ENCODE results near the gene DNMT3A. TPM values are rescaled to one million over a fixed set of nuclear protein-coding genes. Genes with fewer than 3 reads are reported as not detected.

DNMT3A gene
- 73.6 TPM for polyA plus RNA-seq (2013, experiment 1 of 2)
- polyA plus RNA-seq (2013, experiment 2 of 2), result 65.6 TPM

DNA sequence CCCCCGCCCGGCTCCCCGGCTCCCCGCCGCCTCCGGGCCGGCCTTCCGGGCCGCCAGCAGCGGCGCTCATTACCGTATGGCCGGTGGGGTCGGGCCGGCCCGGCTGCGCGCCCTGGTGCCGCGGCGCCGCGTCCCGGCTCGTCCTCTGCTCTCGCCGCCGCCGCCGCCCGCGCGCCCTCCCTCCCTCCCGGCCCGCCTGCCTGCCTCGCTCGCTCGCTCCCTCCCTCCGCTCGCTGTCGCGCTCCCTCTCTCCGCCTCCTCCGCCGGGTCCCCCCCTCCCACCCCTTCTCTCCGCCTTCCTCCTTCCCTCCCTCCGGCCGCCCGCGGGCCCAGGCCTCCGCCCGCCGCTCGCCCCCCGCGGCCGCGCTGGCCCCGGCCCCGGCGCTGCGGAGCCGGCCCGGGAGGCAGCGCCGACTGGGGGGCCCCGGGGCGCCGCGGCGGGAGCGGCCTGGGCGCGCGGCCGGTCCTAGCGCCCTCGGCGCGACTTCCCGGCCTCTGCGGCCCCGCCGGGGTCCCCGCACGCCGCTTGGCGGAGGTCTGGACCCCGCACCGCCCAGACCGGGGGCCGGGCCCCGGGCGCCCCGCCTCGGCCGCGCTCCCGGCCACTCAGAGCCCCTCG, at the start of gene DNMT3A:
DNMT3A (minus strand) TSS at position 173 of the 619 bp plus-strand sequence. CDS start 27,941 bp downstream, outside the sequence.
- peaks cover 36% of the 10 kb centered on the region for H3K27me3 ChIP-seq (ENCODE audit: insufficient read depth, low read length)
- H3K9me3 ChIP-seq (ENCODE audit: insufficient read depth, low read depth, low read length), result no peaks in the 10 kb centered on the region
- H3K4me1 ChIP-seq (ENCODE audit: insufficient read depth, low read length), result peaks cover 7% of the 10 kb centered on the region
- no peak within 1 kb of the TSS for H3K9ac ChIP-seq (ENCODE audit: low read depth, low read length)
- WGBS, result under 1% methylated on average over 100 of the region's 100 CpGs
- H3K27ac ChIP-seq (ENCODE audit: low read depth, low read length), result no peak within 1 kb of the TSS
- no peaks in the 10 kb centered on the region for H3K36me3 ChIP-seq (ENCODE audit: insufficient read depth, low read length)
- H3K4me3 ChIP-seq (ENCODE audit: low read length), result peak within 1 kb of the TSS; percentile 54

DNA sequence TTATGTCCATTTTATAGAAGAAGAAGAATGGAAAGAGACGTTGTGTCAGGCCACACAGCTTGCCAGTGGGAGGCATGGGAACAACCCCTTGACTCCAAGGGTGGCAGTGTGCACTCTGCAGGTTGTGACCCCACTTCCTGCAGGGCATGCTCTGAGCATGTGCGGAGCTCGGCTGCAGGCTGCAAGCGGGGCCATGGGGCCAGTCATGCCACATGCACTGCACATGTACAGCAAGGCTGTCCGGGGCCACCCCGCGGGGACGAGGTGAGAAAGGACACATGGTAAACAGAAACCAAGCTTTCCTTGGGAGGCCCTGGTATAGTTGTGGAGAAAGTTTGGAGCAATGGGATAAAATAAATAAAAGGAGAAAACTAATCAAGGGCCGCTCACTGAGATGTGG, 47.4 kb upstream of the DNMT3A start:
- no peak overlapping the region for H3K9ac ChIP-seq (ENCODE audit: low read depth, low read length)
- H3K4me3 ChIP-seq (ENCODE audit: low read length), result no peak overlapping the region

DNA sequence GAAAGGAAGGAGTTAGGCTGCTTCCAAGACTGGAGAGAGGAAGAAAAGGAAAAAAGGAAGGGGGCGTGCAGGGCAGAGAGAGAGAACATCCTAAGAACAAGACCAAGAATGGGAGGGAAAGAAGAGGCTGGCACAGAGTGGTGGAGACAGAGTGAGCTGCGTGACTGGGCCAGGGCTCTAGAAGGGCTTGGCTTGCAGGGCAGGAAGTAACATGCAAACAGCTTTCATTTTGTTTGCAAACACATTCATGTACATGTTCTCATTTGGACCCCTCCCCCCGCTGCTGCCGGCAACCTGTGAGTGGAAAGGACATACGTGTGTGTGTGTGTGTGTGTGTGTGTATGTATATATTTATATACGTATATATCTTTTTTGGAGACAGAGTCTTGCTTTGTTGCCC, 46.8 kb upstream of the DNMT3A start:
- H3K27ac ChIP-seq (ENCODE audit: low read depth, low read length), result no peak overlapping the region
- H3K27me3 ChIP-seq (ENCODE audit: insufficient read depth, low read length), result no peaks in the 10 kb centered on the region
- H3K36me3 ChIP-seq (ENCODE audit: insufficient read depth, low read length), result no peaks in the 10 kb centered on the region; the same call in 1 of the 2 replicates
- H3K4me3 ChIP-seq (ENCODE audit: low read length), result no peak overlapping the region
- no peaks in the 10 kb centered on the region for H3K9me3 ChIP-seq (ENCODE audit: insufficient read depth, low read depth, low read length)
- 91% methylated on average over 6 of the region's 6 CpGs for WGBS
- H3K9ac ChIP-seq (ENCODE audit: low read depth, low read length), result no peak overlapping the region
- 0 out of 2 replicates have a peak, but pooled peaks cover 3% of the 10 kb centered on the region for H3K4me1 ChIP-seq (ENCODE audit: insufficient read depth, low read length)

More for the DNA sequence above, 47.4 kb upstream of the DNMT3A start:
- H3K36me3 ChIP-seq (ENCODE audit: insufficient read depth, low read length), result no peaks in the 10 kb centered on the region; the same call in 1 of the 2 replicates
- no peak overlapping the region for H3K27ac ChIP-seq (ENCODE audit: low read depth, low read length)
- no peaks in the 10 kb centered on the region for H3K27me3 ChIP-seq (ENCODE audit: insufficient read depth, low read length)
- 0 out of 2 replicates have a peak, but pooled peaks cover 3% of the 10 kb centered on the region for H3K4me1 ChIP-seq (ENCODE audit: insufficient read depth, low read length)
- no peaks in the 10 kb centered on the region for H3K9me3 ChIP-seq (ENCODE audit: insufficient read depth, low read depth, low read length)
- 96% methylated on average over 9 of the region's 9 CpGs for WGBS

DNA sequence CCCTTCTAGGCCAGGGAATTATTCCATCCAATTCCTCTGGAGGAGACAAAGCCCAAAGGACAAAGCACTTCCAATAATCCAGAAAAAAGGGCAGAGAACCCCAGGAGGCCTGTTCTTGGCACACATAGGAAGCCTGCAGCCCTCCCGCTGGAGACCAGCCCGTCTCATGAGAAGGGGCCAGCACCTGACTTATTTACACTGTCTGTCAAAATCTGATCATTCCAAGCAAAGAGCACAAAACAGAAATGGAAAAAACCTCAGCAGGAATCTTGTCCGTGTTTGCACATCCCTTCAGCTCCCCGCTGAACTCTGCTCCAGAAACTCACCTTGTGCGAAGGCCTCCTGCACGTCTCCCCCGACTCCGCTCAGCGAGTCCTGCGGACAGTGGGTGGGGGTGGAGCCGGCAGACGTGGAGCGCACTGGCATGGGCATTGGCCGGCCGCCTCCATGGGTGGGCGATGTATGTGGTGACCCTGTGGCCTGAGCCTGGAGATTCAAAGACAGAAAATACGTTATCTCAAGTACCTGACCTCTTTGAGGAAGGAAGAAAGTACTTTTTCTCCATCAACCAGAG, 46.2 kb upstream of the DNMT3A start:
- H3K4me3 ChIP-seq (ENCODE audit: low read length), result no peak overlapping the region
- 88% methylated on average over 17 of the region's 17 CpGs for WGBS
- H3K27ac ChIP-seq (ENCODE audit: low read depth, low read length), result no peak overlapping the region
- H3K9me3 ChIP-seq (ENCODE audit: insufficient read depth, low read depth, low read length), result no peaks in the 10 kb centered on the region
- H3K4me1 ChIP-seq (ENCODE audit: insufficient read depth, low read length), result 0 out of 2 replicates have a peak, but pooled peaks cover 3% of the 10 kb centered on the region
- H3K27me3 ChIP-seq (ENCODE audit: insufficient read depth, low read length), result no peaks in the 10 kb centered on the region
- no peak overlapping the region for H3K9ac ChIP-seq (ENCODE audit: low read depth, low read length)
- H3K36me3 ChIP-seq (ENCODE audit: insufficient read depth, low read length), result no peaks in the 10 kb centered on the region; the same call in 1 of the 2 replicates

DNA sequence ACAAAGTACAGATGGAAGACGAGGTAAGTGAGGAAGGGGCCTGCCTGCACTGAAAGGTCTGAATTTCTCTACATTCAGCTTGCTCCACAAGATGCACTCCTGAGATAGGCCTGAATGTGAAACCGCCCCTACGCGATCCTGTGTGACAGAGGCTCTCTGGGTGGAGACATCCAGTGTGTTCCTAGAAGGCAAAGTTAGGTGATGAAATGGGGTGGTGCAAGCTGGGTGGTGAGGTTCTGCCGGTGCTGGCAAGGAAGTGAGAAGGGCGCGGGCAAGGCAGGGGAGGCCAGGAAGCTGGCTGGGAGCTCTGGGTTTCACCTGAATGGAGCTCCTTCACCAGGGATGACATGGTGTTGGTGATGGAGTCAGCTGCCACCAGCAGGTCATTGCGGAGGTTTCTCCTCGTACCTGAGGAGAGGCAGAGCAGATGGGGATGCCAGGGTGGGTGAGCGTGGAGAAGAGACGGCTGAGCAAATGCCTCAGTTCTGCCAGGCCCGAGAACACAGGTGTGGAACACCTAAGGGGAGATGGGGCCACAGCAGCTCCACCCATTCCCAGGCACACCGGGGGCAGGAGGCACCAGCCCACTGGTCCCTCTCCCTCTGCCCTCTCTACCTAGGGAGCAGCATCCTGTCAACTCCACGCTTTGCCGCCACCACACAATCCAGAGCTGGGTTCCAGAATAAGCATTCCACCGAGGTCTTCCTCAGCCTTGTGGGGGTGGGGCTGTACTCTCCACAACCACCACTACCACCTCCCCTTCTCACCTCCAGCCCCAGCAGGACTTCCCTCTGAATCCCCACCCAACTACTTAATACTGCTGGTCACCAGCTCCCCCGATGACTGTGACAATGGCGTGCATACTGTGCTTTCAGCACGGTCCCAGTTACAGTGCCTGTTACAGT, 45.5 kb upstream of the DNMT3A start:
- Histone ChIP-seq H3K36me3 (ENCODE audit: insufficient read depth, low read length) (no peaks in the 10 kb centered on the region; the same call in 1 of the 2 replicates), H3K9ac (ENCODE audit: low read depth, low read length) (no peak overlapping the region), H3K27ac (ENCODE audit: low read depth, low read length) (no peak overlapping the region), H3K4me3 (ENCODE audit: low read length) (no peak overlapping the region), H3K4me1 (ENCODE audit: insufficient read depth, low read length) (0 out of 2 replicates have a peak, but pooled peaks cover 3% of the 10 kb centered on the region), H3K9me3 (ENCODE audit: insufficient read depth, low read depth, low read length) (no peaks in the 10 kb centered on the region), H3K27me3 (ENCODE audit: insufficient read depth, low read length) (no peaks in the 10 kb centered on the region)
- 89% methylated on average over 19 of the region's 19 CpGs for WGBS

DNA sequence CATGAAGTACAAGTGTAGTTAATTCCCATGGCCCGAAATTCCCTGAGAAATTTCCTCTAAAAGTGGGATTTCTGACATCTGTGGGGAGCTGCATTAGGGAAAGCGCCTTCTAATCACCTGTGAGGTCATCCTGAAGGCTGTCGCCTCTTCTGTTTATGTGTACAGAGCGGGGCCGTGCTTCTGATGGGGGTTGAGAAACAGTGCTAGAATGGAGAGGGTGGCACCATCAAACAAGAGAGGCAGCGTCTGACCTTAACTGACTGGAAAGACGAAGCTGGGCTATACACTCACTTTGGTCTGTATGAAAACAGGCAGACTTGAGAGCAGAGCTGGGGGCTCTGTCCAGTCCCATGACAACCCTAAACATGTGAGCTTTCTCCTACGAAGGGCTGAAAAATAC, 44.2 kb upstream of the DNMT3A start:
- 89% methylated on average over 8 of the region's 8 CpGs for WGBS
- H3K4me3 ChIP-seq (ENCODE audit: low read length), result no peak overlapping the region
- no peaks in the 10 kb centered on the region for H3K9me3 ChIP-seq (ENCODE audit: insufficient read depth, low read depth, low read length)
- no peak overlapping the region for H3K9ac ChIP-seq (ENCODE audit: low read depth, low read length)
- H3K4me1 ChIP-seq (ENCODE audit: insufficient read depth, low read length), result 0 out of 2 replicates have a peak, but pooled peaks cover 3% of the 10 kb centered on the region
- no peaks in the 10 kb centered on the region for H3K27me3 ChIP-seq (ENCODE audit: insufficient read depth, low read length)
- no peak overlapping the region for H3K27ac ChIP-seq (ENCODE audit: low read depth, low read length)
- no peaks in the 10 kb centered on the region; the same call in 1 of the 2 replicates for H3K36me3 ChIP-seq (ENCODE audit: insufficient read depth, low read length)

DNA sequence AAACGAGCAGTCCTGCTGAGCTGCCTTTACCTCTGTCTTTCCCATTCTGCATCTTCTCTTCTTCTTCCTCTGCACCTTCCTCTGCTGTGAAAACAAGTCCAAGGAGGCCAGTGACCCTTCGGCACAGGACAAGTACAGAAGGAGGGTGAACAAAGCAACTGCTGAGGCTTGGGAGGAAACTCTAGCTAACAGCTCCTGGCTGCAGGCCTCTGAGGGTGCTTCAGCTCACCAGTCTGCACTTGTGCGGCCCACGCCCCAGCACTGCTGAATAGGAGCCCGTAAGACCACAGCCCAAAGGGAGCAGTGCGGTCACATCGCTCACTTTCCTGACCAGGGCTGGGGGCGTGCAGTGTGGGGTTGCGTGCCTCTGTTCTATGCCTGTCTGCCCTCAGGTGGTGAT, 42.1 kb upstream of the DNMT3A start:
- Histone ChIP-seq H3K9me3 (ENCODE audit: insufficient read depth, low read depth, low read length) (no peaks in the 10 kb centered on the region), H3K27ac (ENCODE audit: low read depth, low read length) (no peak overlapping the region), H3K4me3 (ENCODE audit: low read length) (no peak overlapping the region), H3K27me3 (ENCODE audit: insufficient read depth, low read length) (no peaks in the 10 kb centered on the region), H3K9ac (ENCODE audit: low read depth, low read length) (no peak overlapping the region), H3K4me1 (ENCODE audit: insufficient read depth, low read length) (0 out of 2 replicates have a peak, but pooled peaks cover 3% of the 10 kb centered on the region), H3K36me3 (ENCODE audit: insufficient read depth, low read length) (no peaks in the 10 kb centered on the region)
- WGBS, result 93% methylated on average over 9 of the region's 9 CpGs

DNA sequence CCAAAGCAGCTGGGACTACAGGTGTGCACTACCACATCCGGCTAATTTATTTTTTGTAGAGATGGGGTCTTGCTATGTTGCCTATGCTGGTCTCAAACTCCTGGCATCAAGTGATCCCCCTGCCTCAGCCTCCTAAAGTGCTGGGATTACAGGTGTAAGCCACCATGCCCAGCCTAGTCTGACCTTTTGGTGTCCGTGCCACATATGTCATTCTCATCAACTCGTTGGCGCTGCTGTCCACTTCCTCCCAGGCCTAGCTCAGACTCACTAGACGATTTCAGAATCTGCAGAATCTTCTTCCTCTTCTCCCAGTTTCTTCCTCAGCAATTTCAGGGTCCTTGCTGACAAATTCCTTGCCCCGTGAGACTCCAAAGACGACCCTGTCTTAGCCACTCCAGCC, 39.8 kb upstream of the DNMT3A start:
- peaks cover 10% of the 10 kb centered on the region; the same call in 1 of the 2 replicates for H3K4me1 ChIP-seq (ENCODE audit: insufficient read depth, low read length)
- H3K9me3 ChIP-seq (ENCODE audit: insufficient read depth, low read depth, low read length), result no peaks in the 10 kb centered on the region
- no peak overlapping the region for H3K9ac ChIP-seq (ENCODE audit: low read depth, low read length)
- no peaks in the 10 kb centered on the region; the same call in 1 of the 2 replicates for H3K27me3 ChIP-seq (ENCODE audit: insufficient read depth, low read length)
- no peak overlapping the region for H3K4me3 ChIP-seq (ENCODE audit: low read length)
- H3K27ac ChIP-seq (ENCODE audit: low read depth, low read length), result no peak overlapping the region
- no peaks in the 10 kb centered on the region for H3K36me3 ChIP-seq (ENCODE audit: insufficient read depth, low read length)
- WGBS, result 91% methylated on average over 7 of the region's 7 CpGs

DNA sequence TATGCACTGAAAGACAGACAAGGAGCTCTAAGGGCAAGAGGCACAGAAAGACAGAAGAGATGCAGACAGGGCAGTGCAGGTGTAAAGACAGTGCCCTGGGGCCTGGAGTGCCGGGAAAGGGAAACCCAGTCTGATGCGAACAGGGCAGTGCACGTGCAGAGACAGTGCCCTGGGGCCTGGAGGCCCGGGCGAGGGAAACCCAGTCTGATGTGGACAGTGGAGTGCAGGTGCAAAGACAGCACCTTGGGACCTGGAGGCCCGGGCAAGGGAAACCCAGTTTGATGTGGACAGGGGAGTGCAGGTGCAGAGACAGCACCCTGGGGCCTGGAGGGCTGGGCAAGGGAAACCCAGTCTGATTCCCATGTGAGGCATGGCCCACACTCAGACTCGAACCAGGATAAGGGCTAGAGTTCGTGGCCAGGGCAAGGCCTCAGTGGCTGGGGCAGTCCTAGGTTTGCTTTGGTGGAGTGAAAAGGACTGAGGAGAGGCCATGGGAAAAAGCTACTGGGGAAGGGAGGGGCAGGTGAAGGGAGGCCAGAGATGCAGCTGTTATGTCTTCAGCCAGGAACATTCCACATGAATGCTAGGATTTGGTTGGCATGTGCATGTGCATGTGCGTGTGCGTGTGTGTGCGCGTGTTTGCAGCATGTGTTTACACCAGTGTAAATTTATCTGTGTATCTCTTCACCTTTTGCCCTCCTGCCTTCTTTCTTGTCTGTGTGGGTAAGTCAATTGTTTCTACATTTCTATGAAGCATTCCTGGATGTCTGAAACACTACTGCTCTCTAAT, 39.1 kb upstream of the DNMT3A start:
- H3K9ac ChIP-seq (ENCODE audit: low read depth, low read length), result no peak overlapping the region
- no peak overlapping the region for H3K27ac ChIP-seq (ENCODE audit: low read depth, low read length)
- H3K36me3 ChIP-seq (ENCODE audit: insufficient read depth, low read length), result no peaks in the 10 kb centered on the region
- H3K9me3 ChIP-seq (ENCODE audit: insufficient read depth, low read depth, low read length), result no peaks in the 10 kb centered on the region
- 93% methylated on average over 12 of the region's 12 CpGs for WGBS
- H3K4me1 ChIP-seq (ENCODE audit: insufficient read depth, low read length), result peaks cover 10% of the 10 kb centered on the region; the same call in 1 of the 2 replicates
- peaks cover 5% of the 10 kb centered on the region; the same call in 1 of the 2 replicates for H3K27me3 ChIP-seq (ENCODE audit: insufficient read depth, low read length)
- H3K4me3 ChIP-seq (ENCODE audit: low read length), result no peak overlapping the region

DNA sequence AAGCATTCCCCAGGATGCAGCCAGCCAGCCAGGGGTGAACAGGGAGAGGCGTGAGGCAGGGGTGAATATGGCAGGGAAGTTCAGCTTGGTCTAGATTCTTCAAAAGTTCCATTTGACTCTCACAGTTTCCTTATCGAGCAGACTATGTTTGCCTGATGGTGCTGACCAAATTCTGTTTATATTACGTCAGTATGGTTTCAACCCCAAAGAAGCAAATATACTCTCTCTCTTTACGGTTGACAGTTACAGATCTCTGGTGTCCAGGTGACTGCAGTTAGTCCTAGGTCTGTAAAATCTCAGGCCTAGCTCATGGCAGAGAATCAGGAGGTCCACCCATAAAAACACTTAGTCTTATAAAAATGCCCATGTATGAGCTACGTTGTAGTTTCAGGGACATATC, 38.3 kb upstream of the DNMT3A start:
- Histone ChIP-seq H3K4me1 (ENCODE audit: insufficient read depth, low read length) (peaks cover 10% of the 10 kb centered on the region; the same call in 1 of the 2 replicates), H3K4me3 (ENCODE audit: low read length) (no peak overlapping the region)
- WGBS, result 92% methylated on average over 5 of the region's 5 CpGs

More for the DNA sequence above, 38.3 kb upstream of the DNMT3A start:
- no peaks in the 10 kb centered on the region for H3K36me3 ChIP-seq (ENCODE audit: insufficient read depth, low read length)
- H3K9me3 ChIP-seq (ENCODE audit: insufficient read depth, low read depth, low read length), result no peaks in the 10 kb centered on the region
- H3K27me3 ChIP-seq (ENCODE audit: insufficient read depth, low read length), result peaks cover 5% of the 10 kb centered on the region; the same call in 1 of the 2 replicates
- H3K27ac ChIP-seq (ENCODE audit: low read depth, low read length), result no peak overlapping the region
- no peak overlapping the region for H3K9ac ChIP-seq (ENCODE audit: low read depth, low read length)

Data from HUES64 (cell line).